K562 (cell line): ENCODE data around the gene TANK. TPM values are rescaled to one million over a fixed set of nuclear protein-coding genes. Genes with fewer than 3 reads are reported as not detected.

Experiments
- ATAC-seq: fragments of 200-7000 bp; cut with Tn5 transposase; 3 replicates; pipeline ENCODE4 v1.9.1; 2020; ENCODE audit warnings: moderate library complexity
- BruUV-seq: library from RNA; stranded (reverse); fragments of 400-500 nt; replicated peaks from 2 replicates; lab custom pipeline; 2021; lab: Mats Ljungman, UMichigan
- CTCF ChIA-PET: fragments of 300-600 bp; formaldehyde crosslinking; extraction: SDS; loops from one replicate; lab custom pipeline; 2021; ENCODE audit warnings: low intra/inter-chr PET ratio; lab: Yijun Ruan, JAX
- POLR2A ChIA-PET: fragments of 300-600, 350-650 bp; sonication (Branson Sonifier 250); formaldehyde crosslinking; extraction: SDS; loops from one replicate; lab custom pipeline; 2021; ENCODE audit warnings: antibody characterized with exemption, inconsistent platforms; lab: Yijun Ruan, JAX
- DNase-seq, 4 experiments: peaks; one replicate each; pipeline versions ENCODE4 v3.0.0 to v3.0.0-alpha.2; 2011 to 2018; ENCODE audit warnings: low spot score in 3 of 4, mixed read lengths in 3 of 4; ENCODE audit errors: extremely low read depth in 1 of 4
- FAIRE-seq: peaks from 2 replicates; lab custom pipeline; 2011; peaks lifted over from hg19 to GRCh38; lab: Jason Lieb, UNC
- H2AFZ ChIP-seq: 2 replicates; pipeline ENCODE4 v1.6.0; 2011; ENCODE audit warnings: low read depth, low read length, control low read depth, inconsistent platforms
- H3K27ac ChIP-seq: fragments of 200-600 bp; 3 replicates; pipeline ENCODE4 v1.8.0; 2011; ENCODE audit warnings: low read depth, mild to moderate bottlenecking, control low read depth, inconsistent platforms, low read length, moderate library complexity, mixed read lengths; ENCODE audit errors: extremely low read depth
- H3K27me3 ChIP-seq, 2 experiments: fragments of 300-600 bp in 1 of 2; 2 replicates in 1 of 2; 3 replicates in 1 of 2; pipeline versions ENCODE4 v1.6.0 to v1.8.0; 2011; ENCODE audit warnings: inconsistent platforms in 2 of 2, low read length in 2 of 2, mild to moderate bottlenecking in 1 of 2, mixed read lengths in 1 of 2, moderate library complexity in 1 of 2; ENCODE audit not compliant: control insufficient read depth in 2 of 2, insufficient read depth in 2 of 2
- H3K36me3 ChIP-seq: fragments of 300-600 bp; 3 replicates; pipeline ENCODE4 v1.8.0; 2011; ENCODE audit warnings: mild to moderate bottlenecking, low read length, inconsistent platforms; ENCODE audit not compliant: control insufficient read depth, insufficient read depth
- H3K4me1 ChIP-seq, 2 experiments: fragments of 200-600 bp in 1 of 2; replicated peaks in 1 of 2; 2 replicates in 1 of 2; 3 replicates in 1 of 2; pipeline versions ENCODE4 v1.5.1 to v1.8.0; 2011; ENCODE audit warnings: inconsistent platforms in 2 of 2, low read length in 2 of 2, mild to moderate bottlenecking in 1 of 2, mixed read lengths in 1 of 2, moderate library complexity in 1 of 2; ENCODE audit not compliant: control insufficient read depth in 2 of 2, insufficient read depth in 2 of 2
- H3K4me2 ChIP-seq: 2 replicates; pipeline ENCODE4 v1.6.1; 2011; ENCODE audit warnings: low read length, control low read depth, inconsistent platforms, mixed read lengths; ENCODE audit not compliant: insufficient read depth
- H3K4me3 ChIP-seq: fragments of 200-600 bp; sonication (generic), shearing (Covaris generic); 2 replicates; pipeline ENCODE4 v1.5.1; 2016; ENCODE audit warnings: control low read depth, inconsistent platforms
- H3K79me2 ChIP-seq: fragments of 200-600 bp; 3 replicates; pipeline ENCODE4 v1.8.0; 2011; ENCODE audit warnings: low read length, inconsistent platforms; ENCODE audit not compliant: control insufficient read depth, insufficient read depth
- H3K9ac ChIP-seq, 2 experiments: 2 replicates each; pipeline versions ENCODE4 v1.6.0 to v1.6.1; 2011; ENCODE audit warnings: low read depth in 2 of 2, low read length in 2 of 2, control low read depth in 1 of 2, inconsistent platforms in 1 of 2, mild to moderate bottlenecking in 1 of 2, mixed read lengths in 1 of 2; ENCODE audit not compliant: insufficient read depth in 1 of 2
- H3K9me1 ChIP-seq: one replicate; pipeline ENCODE4 v1.6.0; 2011; ENCODE audit warnings: inconsistent platforms, mild to moderate bottlenecking, low read length, moderate library complexity; ENCODE audit not compliant: control insufficient read depth, insufficient read depth
- H3K9me3 ChIP-seq: replicated peaks from 2 replicates; pipeline ENCODE4 v1.5.1; 2011; ENCODE audit warnings: low read depth, low read length, inconsistent platforms; ENCODE audit not compliant: control insufficient read depth, insufficient read depth
- H4K20me1 ChIP-seq: replicated peaks from 2 replicates; pipeline ENCODE4 v1.6.1; 2011; ENCODE audit warnings: low read length, inconsistent platforms, mixed read lengths; ENCODE audit not compliant: control insufficient read depth, insufficient read depth
- CHCHD3 ChIP-seq: fragments of 250-450 bp; sonication (Bioruptor Pico); IDR thresholded peaks from 2 replicates; pipeline ENCODE4 v2.1.2; 2022; ENCODE audit warnings: mild to moderate bottlenecking
- FOXM1 ChIP-seq, 2 experiments: fragments of 450-650 bp in 1 of 2; sonication (generic) in 1 of 2; formaldehyde crosslinking in 1 of 2; IDR thresholded peaks; 2 replicates each; pipeline versions ENCODE4 v1.6.1 to v1.9.0; 2017 to 2022; ENCODE audit warnings: low read depth in 2 of 2, mild to moderate bottlenecking in 2 of 2, missing genetic modification reagents in 1 of 2, moderate library complexity in 1 of 2
- POU5F1 ChIP-seq: fragments of 150-350 bp; IDR thresholded peaks from 2 replicates; pipeline ENCODE4 v1.6.1; 2014; ENCODE audit warnings: borderline replicate concordance, low read length, low read depth, mild to moderate bottlenecking; ENCODE audit not compliant: partially characterized antibody
- PYGO2 ChIP-seq: fragments of 450-650 bp; IDR thresholded peaks from 2 replicates; pipeline ENCODE4 v1.6.1; 2016; ENCODE audit warnings: mild to moderate bottlenecking, missing genetic modification characterization, moderate library complexity, missing compliant biosample characterization
- SAP30 ChIP-seq: fragments of 200-600 bp; sonication (generic); IDR thresholded peaks from 2 replicates; pipeline ENCODE4 v1.6.1; 2012; ENCODE audit warnings: borderline replicate concordance, low read depth, mild to moderate bottlenecking, moderate library complexity, low read length, control low read depth, inconsistent platforms; ENCODE audit not compliant: insufficient read depth, poor library complexity, severe bottlenecking
- TEAD1 ChIP-seq, 2 experiments: fragments of 450-650 bp in 1 of 2; sonication (generic) in 1 of 2; formaldehyde crosslinking; IDR thresholded peaks; 2 replicates each; pipeline versions ENCODE4 v1.4.0 to v1.8.0; 2020 to 2022; ENCODE audit warnings: mild to moderate bottlenecking in 2 of 2, missing genetic modification reagents in 1 of 2
- WGBS: fragments of 100-300 bp; shearing (Covaris generic); methylation state at CpG from one replicate; pipeline ENCODE4 v1.1.6; 2016; ENCODE audit warnings: low coverage, mixed read lengths; ENCODE audit not compliant: insufficient coverage; ENCODE audit errors: missing lambda C conversion rate; 5-methylcytosine and 5-hydroxymethylcytosine counted together
- in situ Hi-C: fragments of 300-500 bp; cut with MboI; formaldehyde crosslinking; loops from 4 replicates; pipeline ENCODE4 v1.15.0; 2018; ENCODE audit warnings: inconsistent platforms, mixed read lengths
- intact Hi-C: fragments of 100-400 bp; cut with micrococcal nuclease; formaldehyde crosslinking; loops from 2 replicates; pipeline ENCODE4 v1.14.2; 2022
- polyA plus RNA-seq, 8 experiments: library from polyadenylated mRNA; depleted of rRNA in 4 of 8; stranded (reverse) in 5 of 8; unstranded in 3 of 8; fragments of >200 nt; fragmentation: Nextera tagmentation in 2 of 8; fragmentation: Illumina TruSeq in 1 of 8; extraction: Ambion mirVana in 2 of 8; extraction: Trizol in 1 of 8; gene quantifications; 2 replicates each; pipeline versions ENCODE4 v1.2.1 to v1.2.3, GENCODE V29; 2011 to 2014; ENCODE audit warnings: inconsistent platforms in 1 of 8, missing spikeins in 1 of 8
- total RNA-seq, 7 experiments: library from RNA; depleted of rRNA in 6 of 7; stranded (reverse); fragments of >200 nt in 6 of 7; fragmentation: Illumina TruSeq in 2 of 7; extraction: Trizol in 2 of 7; gene quantifications; 2 replicates each; pipeline versions ENCODE4 v1.2.1 to v1.2.3, GENCODE V29; 2011 to 2021; ENCODE audit warnings: low replicate concordance in 1 of 7
- TF ChIP-seq, protein P1 (sequence below): fragments of 450-650 bp; formaldehyde crosslinking; IDR thresholded peaks from 2 replicates; pipeline ENCODE4 v1.4.0; 2020; ENCODE audit warnings: mild to moderate bottlenecking

Gene TANK
- total and polyA plus RNA-seq, 9 of the 15 experiments (the other 6 are each of a cell fraction or from before 2014, with no cell fraction given), result 43.0 to 91.5 (median 54.4) TPM

DNA sequence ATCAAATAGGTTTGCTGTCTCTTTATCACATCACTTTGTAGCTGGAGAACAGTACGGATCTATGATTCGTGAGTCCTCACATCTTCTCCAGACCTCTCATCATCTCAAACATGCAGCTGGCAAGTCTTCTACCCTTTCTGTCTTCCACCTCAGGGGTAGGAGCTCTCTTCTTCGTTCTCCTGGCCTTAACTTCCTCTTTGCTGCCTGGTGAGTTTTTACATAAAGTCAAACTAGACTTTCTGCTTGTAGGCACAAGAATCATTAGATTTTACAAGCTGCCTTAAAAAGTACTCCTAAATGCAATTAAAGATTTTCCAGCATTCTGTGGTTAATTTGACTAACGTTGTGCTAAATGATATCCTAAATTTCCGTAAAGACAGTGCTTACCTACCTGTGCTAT lies 43.7 kb upstream of the TANK start:
- FAIRE-seq (no peak), DNase-seq (no peak), ATAC-seq (no peak)
- Histone ChIP-seq H3K4me3 (no peak overlapping the region), H3K36me3 (no peaks in the 10 kb centered on the region), H3K9me1 (no peaks in the 10 kb centered on the region), H3K9ac (no peak overlapping the region), H3K79me2 (no peaks in the 10 kb centered on the region), H2AFZ (no peak overlapping the region), H3K4me1 (no peaks in the 10 kb centered on the region), H3K4me2 (no peak overlapping the region), H3K27ac (no peak overlapping the region), H3K9me3 (no peaks in the 10 kb centered on the region), H3K27me3 (peaks cover 0 to 2% of the 10 kb centered on the region in 2 experiments; a peak in 1 of 5 replicates), H4K20me1 (no peaks in the 10 kb centered on the region)
- intact Hi-C loops, result no loop called here
- ChIA-PET POLR2A (no interaction called here), CTCF (no interaction called here)
- no peak for TF ChIP-seq SAP30
- no peak for TF ChIP-seq FOXM1 (IDR thresholded peaks at IDR 0.05; ENCODE audit: low read depth)
- no peak for TF ChIP-seq FOXM1 (CRISPR knock-in tag; IDR thresholded peaks at IDR 0.05; ENCODE audit: low read depth)
- TF ChIP-seq, protein P1, sequence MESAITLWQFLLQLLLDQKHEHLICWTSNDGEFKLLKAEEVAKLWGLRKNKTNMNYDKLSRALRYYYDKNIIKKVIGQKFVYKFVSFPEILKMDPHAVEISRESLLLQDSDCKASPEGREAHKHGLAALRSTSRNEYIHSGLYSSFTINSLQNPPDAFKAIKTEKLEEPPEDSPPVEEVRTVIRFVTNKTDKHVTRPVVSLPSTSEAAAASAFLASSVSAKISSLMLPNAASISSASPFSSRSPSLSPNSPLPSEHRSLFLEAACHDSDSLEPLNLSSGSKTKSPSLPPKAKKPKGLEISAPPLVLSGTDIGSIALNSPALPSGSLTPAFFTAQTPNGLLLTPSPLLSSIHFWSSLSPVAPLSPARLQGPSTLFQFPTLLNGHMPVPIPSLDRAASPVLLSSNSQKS, result no peak
- TF ChIP-seq TEAD1 (CRISPR knock-in tag; IDR thresholded peaks at IDR 0.05), result no peak
- no peak for TF ChIP-seq CHCHD3 (CRISPR knock-in tag)
- no peak for TF ChIP-seq PYGO2
- TF ChIP-seq POU5F1, result no peak
- in situ Hi-C loops, result no loop called here
- no TSS peak for BruUV-seq
- WGBS, result 3% methylated on average over 5 of the region's 5 CpGs
